Medulla oblongata (tissue), 1 donor: ENCODE data around the gene KCNK18.

Source experiments
- DNase-seq: peaks from one replicate; pipeline ENCODE4 v3.0.0-alpha.2; 2015; ENCODE audit errors: extremely low spot score

KCNK18 gene

DNA sequence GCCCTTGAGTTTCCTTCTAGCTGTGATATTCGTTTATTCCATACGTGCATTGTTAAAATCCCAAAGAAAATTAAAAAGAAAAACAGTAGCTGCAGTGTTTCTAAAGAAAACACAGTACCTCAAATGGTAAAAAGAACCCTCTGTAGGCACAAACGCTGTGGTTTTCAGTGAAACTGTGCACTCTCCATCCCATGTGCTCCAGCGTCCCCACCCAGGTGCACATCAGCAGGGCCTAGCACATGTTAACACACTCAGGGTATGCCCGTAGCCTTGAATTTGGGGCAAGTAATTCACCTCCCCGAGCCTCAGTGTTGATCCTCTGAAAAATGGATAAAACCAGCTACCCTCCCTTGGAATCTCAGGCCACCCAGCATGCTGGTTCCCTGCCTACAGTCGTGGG is 53.1 kb downstream of the KCNK18 start:
- DNase-seq = no peak

DNA sequence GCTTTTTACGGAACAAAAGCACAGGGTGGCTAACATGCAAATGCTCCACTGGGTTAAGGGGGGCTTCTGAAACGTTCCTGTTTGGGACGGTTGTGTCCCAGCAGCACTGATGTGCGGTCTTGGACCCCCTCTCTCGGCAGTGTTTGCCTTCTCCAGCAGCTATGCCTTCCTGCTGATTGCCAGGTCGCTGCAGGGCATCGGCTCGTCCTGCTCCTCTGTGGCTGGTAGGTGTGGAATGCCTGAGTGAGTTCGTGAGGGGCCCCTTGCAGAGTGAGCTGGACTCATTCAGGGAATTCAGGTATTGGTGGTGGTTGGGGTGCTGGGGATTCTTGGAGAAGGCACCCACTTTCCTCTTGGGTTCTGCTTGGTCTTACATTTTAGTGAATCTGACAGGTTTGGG is 56.6 kb downstream of the KCNK18 start:
- DNase-seq = no peak

DNA sequence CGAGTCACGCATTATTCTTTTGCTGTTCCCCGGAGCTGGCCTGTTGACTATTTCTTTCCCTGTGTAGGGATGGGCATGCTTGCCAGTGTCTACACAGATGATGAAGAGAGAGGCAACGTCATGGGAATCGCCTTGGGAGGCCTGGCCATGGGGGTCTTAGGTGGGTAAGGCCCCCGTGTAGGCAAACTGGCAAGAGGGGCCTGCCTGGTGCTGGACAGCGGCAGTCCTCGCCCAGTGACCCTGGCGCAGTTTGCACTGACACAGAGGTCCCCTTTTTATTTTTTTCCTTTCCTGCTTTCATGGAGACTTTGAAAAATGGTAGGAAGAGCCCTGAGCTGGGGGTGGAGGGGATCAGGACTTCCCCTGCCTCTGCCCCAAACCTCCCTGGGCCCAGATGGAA is 57.0 kb downstream of the KCNK18 start:
- no peak for DNase-seq

DNA sequence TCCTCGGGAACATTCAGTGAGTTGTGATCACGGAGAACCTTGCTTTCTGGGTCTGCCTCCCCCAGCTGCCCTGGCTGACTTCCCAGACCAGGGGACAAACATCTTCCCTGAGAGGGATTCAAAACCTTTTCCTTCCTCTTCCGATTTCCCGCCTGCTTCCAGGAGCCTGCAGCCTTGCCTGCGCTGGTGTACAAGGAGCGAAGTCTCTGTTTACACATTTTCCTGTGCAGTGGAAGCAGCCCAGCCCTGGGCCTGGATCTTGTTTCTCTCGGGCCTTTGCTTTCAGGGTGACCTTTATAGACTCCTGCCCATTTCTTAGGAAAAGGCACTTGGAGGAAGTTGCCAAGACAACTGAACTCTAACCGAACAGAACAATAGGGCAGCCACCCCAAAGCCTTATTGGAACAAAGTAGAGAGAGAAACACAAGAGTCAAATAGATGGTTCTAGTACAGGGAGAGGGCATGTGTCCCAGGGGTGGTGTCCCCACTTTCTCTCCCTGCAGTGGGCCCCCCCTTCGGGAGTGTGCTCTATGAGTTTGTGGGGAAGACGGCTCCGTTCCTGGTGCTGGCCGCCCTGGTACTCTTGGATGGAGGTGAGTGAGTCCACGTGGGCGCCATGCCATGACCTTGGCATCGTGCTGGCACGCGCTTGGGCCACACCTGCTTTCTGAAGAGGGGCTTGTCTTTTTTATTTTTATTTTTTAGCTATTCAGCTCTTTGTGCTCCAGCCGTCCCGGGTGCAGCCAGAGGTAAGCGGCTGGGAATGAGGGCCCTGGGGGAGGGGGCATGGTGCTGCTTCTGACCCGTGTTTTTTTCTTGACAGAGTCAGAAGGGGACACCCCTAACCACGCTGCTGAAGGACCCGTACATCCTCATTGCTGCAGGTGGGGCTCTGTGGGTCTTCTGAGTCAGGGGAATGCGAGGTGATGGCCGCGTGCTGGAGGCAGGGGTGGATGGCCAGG is 57.8 kb downstream of the KCNK18 start:
- DNase-seq = no peak

DNA sequence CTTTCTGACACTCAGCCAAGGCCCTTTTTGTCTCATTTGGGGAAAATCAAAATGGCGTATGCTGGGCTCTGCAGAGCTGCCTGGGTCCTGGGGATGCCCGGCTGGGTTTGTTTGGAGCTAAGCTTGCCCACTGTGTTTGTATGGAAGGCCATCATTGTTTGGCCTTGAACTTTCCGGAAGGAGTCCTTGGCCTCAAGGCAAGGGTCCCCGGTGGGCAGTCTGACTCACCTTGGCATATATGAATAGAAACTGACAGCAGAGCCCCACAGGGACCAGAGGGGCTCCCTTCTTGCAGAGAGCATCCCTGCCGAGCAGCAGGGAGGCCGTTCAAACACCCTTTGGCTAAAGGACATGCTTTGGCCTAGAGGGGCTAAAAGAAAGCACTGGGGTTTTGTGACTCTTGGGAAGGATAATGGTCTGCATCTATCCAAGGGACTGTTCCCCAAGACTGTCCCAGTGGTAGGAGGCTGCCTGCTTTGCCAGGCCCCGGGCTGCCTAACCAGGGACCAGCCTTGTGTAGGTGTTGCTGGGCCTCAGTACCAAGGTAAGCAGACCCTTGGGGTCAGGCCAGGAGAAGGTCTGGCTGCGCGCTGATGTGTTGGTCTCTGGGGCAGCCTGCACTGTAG is 58.7 kb downstream of the KCNK18 start:
- DNase-seq = no peak

DNA sequence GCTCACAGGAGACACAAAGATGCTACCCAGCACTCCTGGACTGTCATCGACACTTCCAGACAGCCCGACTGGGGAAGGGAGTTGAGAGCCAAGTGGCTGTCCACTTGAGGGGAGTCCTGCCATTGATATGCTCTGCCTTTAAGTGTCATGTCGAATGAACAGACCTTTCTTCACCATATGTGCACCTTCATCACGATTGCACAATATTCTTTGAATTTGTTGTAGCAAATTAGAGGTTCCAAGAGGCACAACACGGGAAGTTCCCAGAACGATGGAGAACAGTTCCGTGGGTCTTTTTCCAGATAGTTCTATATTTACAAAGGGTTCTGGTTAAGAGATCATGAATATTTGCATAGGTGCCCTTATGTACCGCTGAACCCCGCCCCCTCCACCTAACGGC is 59.6 kb downstream of the KCNK18 start:
- no peak for DNase-seq

DNA sequence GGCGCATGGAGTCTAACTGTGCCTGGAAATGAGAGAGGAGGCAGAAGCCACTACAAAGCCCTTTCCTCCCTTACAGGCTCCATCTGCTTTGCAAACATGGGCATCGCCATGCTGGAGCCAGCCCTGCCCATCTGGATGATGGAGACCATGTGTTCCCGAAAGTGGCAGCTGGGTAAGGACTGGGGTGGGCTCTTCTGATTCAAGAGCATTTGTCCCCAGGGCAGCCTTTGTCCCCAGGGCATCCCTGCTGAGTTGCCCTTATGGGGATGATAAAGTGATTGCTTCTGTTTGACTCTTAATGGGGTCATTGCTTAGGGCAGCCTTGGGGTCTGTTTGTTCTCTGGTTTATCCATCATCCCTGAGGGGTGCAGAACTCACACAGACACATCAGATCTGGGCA is 60.4 kb downstream of the KCNK18 start:
- no peak for DNase-seq

DNA sequence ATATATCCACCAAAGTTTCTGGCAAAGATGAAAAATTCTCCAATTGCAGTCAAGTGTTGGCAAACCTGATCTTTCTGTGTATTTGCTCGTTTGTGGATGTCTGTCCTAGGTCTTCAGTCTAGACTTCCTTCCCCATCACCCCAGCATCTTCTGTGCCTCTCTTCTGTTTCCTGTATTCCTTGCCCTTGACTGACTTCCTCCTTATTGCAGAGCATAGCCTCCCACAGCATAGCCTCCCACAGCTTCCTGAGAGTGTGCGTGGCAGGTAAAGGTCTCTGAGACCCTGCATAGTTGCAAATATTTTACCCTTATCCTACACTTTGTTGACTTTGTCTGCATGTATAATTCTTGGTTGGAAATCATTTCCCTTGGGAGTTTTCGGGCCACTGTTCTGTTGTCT is 62.0 kb downstream of the KCNK18 start:
- no peak for DNase-seq
